Skeletal muscle satellite cell (primary cell): ENCODE results near the gene PPP1R13B.

ENCODE experiments used
- H3K27me3 ChIP-seq: 2 replicates; pipeline ENCODE4 v1.7.0; 2013; ENCODE audit warnings: low read length; ENCODE audit not compliant: control insufficient read depth, insufficient read depth
- H3K36me3 ChIP-seq: 2 replicates; pipeline ENCODE4 v1.7.0; 2013; ENCODE audit warnings: mild to moderate bottlenecking, control low read depth, low read length; ENCODE audit not compliant: insufficient read depth
- H3K4me1 ChIP-seq: 2 replicates; pipeline ENCODE4 v1.7.0; 2013; ENCODE audit warnings: low read length; ENCODE audit not compliant: control insufficient read depth, insufficient read depth
- H3K4me2 ChIP-seq: 2 replicates; pipeline ENCODE4 v1.7.0; 2013; ENCODE audit warnings: mild to moderate bottlenecking, low read length
- H3K4me3 ChIP-seq: 2 replicates; pipeline ENCODE4 v1.7.0; 2013; ENCODE audit warnings: low read length
- H3K9ac ChIP-seq: 2 replicates; pipeline ENCODE4 v1.7.0; 2013; ENCODE audit warnings: mild to moderate bottlenecking, low read depth, low read length, moderate library complexity
- H3K9me3 ChIP-seq: replicated peaks from 2 replicates; pipeline ENCODE4 v1.7.0; 2013; ENCODE audit warnings: mild to moderate bottlenecking, control low read depth, low read length

PPP1R13B gene

GRCh38 chr14:103716091-103716801 is 131.1 kb downstream of the PPP1R13B start:
- Histone ChIP-seq H3K27me3 (no peaks in the 10 kb centered on the region), H3K36me3 (no peaks in the 10 kb centered on the region), H3K9me3 (no peaks in the 10 kb centered on the region), H3K4me1 (peaks cover 55% of the 10 kb centered on the region), H3K9ac (peak overlapping the region; percentile 79), H3K4me2 (peak overlapping the region; percentile 99), H3K4me3 (peak overlapping the region; percentile 85)

GRCh38 chr14:103715052-103716000 is 132.0 kb downstream of the PPP1R13B start, which contains the start of the genes XRCC3 and ZFYVE21:
TSS of gene XRCC3 (minus strand) at chr14:103715451. CDS start at chr14:103711087, 4,364 bp downstream.
TSS of gene ZFYVE21 (plus strand) at chr14:103715810. CDS start at chr14:103715842, 32 bp downstream.
- H3K4me2 ChIP-seq, result peak within 1 kb of the TSS; percentile 99
- peaks cover 57% of the 10 kb centered on the region for H3K4me1 ChIP-seq
- H3K9me3 ChIP-seq, result no peaks in the 10 kb centered on the region
- no peaks in the 10 kb centered on the region for H3K27me3 ChIP-seq
- no peaks in the 10 kb centered on the region for H3K36me3 ChIP-seq
- peak within 1 kb of the TSS; percentile 83 for H3K9ac ChIP-seq
- peak within 1 kb of the TSS; percentile 85 for H3K4me3 ChIP-seq

DNA sequence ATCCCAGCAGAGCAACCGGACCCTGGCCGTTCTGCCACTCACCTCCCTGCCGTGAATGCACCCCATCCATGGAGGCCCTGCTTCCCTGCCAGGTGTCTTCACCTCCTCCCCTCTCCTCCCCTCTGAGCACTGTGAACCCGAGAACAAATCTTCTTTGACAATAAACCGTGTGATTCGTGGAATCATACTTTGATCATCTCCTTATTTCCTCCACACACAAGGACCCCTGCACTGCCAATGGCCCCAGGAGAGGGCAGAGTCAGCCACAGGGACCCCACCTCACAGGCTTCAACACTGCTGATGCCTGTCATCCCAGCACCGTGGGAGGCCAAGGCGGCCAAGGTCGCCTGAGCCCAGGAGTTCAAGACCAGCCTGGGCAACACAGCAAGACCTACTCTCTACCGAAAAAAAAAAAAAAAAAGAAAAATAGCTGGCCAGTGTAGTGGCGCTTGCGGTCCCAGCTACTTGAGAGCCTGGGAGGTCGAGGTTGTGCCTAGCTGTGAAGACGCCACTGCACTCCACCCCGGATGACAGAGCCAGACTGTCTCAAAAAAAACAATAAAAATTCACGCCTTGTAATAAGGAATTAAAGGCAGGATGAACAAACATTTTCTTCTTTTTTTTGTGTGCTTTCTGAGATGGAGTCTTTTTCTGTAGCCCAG is 133.2 kb downstream of the PPP1R13B start:
- Histone ChIP-seq H3K4me2 (peak overlapping the region; percentile 84), H3K4me3 (peak overlapping the region; percentile 74)

DNA sequence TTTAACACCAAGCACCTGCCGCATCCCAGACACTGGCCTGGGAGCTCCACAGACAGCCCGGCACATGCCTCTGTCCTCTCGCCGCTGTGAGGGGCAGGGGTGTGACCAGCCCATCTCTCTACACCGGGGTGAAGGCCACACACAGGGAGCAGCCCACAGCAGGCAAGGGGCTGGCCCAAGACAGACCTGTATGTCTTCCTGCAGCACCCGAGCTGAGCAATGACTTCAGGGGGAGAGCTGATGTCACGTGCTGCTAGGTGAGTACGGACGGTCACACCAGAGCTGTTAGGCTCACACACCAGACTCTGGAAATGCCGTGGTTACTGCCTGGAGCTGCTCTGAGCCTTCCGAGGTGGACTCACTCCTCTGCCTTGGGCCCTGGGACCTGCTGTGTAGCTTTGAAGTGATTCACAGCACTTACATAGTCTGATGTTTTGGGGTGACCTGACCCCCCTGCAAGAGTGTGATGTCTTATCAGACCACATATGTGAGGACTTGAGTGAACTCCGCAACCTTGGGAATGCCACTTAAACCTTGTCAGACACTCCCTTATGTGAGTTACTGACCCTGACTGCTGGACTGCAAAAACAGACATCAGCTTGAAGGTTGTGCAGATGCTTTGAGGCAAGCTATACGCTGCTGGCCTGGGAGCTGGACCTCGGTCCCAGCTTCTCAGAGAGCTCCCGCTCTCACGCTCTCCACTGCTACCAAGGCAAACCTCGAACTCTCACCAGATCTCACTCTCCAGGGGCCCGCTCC is 133.9 kb downstream of the PPP1R13B start:
- H3K4me3 ChIP-seq, result no peak overlapping the region
- H3K9ac ChIP-seq, result peak overlapping the region; percentile 3
- H3K36me3 ChIP-seq, result peaks cover 12% of the 10 kb centered on the region
- no peaks in the 10 kb centered on the region for H3K27me3 ChIP-seq
- no peaks in the 10 kb centered on the region for H3K9me3 ChIP-seq
- peaks cover 61% of the 10 kb centered on the region for H3K4me1 ChIP-seq
- H3K4me2 ChIP-seq, result peak overlapping the region; percentile 84

More for the DNA sequence above, 133.2 kb downstream of the PPP1R13B start:
- Histone ChIP-seq H3K36me3 (peaks cover 6% of the 10 kb centered on the region), H3K9me3 (no peaks in the 10 kb centered on the region), H3K9ac (peak overlapping the region; percentile 83), H3K4me1 (peaks cover 58% of the 10 kb centered on the region), H3K27me3 (no peaks in the 10 kb centered on the region)

DNA sequence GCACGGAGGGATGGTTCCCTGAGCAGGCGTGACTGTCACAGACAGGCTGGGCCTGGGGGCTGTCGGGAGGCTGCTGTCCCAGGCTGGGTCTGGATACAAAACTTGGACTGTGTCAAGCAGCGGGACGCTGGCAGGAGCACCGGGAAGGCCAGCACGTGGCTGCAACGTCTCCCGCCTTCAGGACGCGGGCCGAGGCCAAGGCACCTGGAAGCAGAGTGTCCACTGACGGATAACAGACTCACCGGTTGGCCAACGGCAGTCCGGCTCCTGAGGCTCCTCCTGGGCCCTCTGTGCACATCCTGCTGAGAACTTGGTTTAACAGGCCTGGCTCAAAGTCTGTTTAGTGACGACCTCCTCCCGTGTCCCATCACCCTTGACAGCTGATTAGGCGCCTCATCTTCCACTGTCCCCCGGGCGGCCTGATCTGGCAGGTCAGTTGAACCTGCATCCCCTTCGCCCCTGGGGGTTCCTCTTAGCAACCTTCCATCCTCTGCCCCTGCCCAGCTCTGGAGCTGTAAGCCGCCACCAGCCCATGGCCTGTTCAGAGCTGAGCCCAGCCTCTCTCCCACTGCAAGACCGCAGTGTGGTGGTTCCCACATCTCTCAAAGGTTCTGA is 134.6 kb downstream of the PPP1R13B start:
- Histone ChIP-seq H3K9ac (peak overlapping the region; percentile 44), H3K4me3 (peak overlapping the region; percentile 36), H3K9me3 (no peaks in the 10 kb centered on the region), H3K36me3 (peaks cover 20% of the 10 kb centered on the region), H3K27me3 (no peaks in the 10 kb centered on the region), H3K4me2 (peak overlapping the region; percentile 84), H3K4me1 (peaks cover 57% of the 10 kb centered on the region)

GRCh38 chr14:103711516-103712431 is 135.6 kb downstream of the PPP1R13B start:
- Histone ChIP-seq H3K4me3 (peak overlapping the region; percentile 36), H3K9ac (peak overlapping the region; percentile 44), H3K36me3 (peaks cover 28% of the 10 kb centered on the region), H3K27me3 (no peaks in the 10 kb centered on the region), H3K9me3 (no peaks in the 10 kb centered on the region), H3K4me2 (peak overlapping the region; percentile 84), H3K4me1 (peaks cover 50% of the 10 kb centered on the region)

DNA sequence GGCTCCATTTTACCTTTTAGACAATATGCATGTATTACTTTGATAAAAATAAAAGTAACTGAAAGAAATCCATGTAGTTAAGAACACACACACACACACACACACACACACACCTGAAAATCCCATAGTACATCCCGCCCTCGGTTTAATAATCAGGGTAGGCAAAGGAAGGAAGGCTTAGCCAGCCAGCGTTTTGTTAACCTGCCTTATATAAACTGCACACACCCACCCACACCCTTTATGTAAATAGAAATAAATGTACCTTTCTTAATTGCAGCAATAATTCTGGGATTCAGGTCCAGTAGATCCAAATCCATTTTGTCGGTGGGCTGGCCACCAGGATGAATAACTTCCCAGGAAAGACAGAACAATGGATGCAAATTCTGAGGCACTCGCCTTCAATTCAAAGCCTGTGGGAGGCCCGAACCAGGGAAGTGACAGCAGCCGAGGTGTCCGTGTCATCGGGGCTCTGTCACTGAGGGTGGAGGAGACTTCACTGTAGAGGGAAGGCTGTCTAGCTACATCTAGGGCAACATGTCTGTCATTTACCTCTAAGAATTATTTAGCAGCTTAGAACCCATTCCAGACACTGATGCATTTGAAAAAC is 136.5 kb downstream of the PPP1R13B start:
- Histone ChIP-seq H3K4me2 (peak overlapping the region; percentile 84), H3K4me1 (peaks cover 49% of the 10 kb centered on the region), H3K9ac (peak overlapping the region; percentile 44), H3K36me3 (peaks cover 35% of the 10 kb centered on the region), H3K4me3 (no peak overlapping the region), H3K9me3 (no peaks in the 10 kb centered on the region), H3K27me3 (no peaks in the 10 kb centered on the region)

DNA sequence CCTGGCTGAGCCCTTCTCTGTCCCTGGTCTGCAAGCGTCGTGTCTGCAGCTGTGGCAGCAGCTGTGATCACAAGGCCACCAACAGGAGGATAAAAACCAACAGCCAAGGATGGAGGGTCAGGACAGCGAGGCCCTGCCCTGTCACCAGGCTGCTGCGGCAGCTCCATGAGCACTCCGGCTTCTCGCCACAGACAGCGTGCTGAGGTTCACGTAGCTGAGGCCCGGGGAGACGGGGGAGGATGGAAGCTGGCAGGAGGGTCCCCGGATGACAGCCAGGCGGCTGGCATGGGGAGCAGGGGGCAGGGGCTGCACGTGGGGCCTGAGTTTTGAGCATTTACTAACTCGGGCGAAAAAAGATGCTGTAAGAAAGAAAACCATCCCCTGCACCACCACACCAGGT is 137.6 kb downstream of the PPP1R13B start:
- Histone ChIP-seq H3K4me3 (no peak overlapping the region), H3K36me3 (peaks cover 45% of the 10 kb centered on the region), H3K27me3 (no peaks in the 10 kb centered on the region), H3K4me2 (no peak overlapping the region), H3K9ac (no peak overlapping the region), H3K9me3 (no peaks in the 10 kb centered on the region), H3K4me1 (peaks cover 49% of the 10 kb centered on the region)

GRCh38 chr14:103708750-103709187 is 138.6 kb downstream of the PPP1R13B start:
- no peak overlapping the region for H3K4me3 ChIP-seq
- no peaks in the 10 kb centered on the region for H3K9me3 ChIP-seq
- H3K9ac ChIP-seq, result no peak overlapping the region
- peaks cover 41% of the 10 kb centered on the region for H3K4me1 ChIP-seq
- H3K36me3 ChIP-seq, result peaks cover 53% of the 10 kb centered on the region
- no peaks in the 10 kb centered on the region for H3K27me3 ChIP-seq
- no peak overlapping the region for H3K4me2 ChIP-seq
